ENCODE results near the gene PSMD1. TPM values are rescaled to one million over a fixed set of nuclear protein-coding genes. Genes with fewer than 3 reads are reported as not detected.
"Not testable (repeated sequence)": the region's sequence is repeated elsewhere in the genome, so short reads cannot be mapped to it uniquely, and the experiment has no call there.

Gene PSMD1
- total RNA-seq, 1 donor from 2014 or later: 81.0 TPM

DNA sequence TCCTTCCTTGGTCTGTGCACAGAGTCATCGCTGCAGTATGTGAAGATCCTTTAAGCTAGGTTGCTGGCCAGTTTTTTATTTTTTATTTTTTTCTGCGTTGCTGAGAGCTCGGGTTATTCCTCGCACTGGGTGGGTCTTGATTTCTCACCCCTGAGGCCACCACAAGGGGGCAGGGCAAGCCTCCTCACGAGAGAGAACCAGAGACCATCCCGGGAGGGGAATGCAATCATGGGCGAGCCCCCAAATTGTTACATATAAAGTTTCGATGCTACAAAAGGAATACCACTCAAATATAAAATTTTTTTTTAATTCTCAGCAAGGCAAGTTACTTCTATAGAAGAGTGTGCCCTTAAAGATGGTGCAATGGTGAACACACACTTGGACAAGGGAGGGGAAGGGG is 43.3 kb downstream of the PSMD1 start:
- ATAC-seq (ENCODE audit: poor library complexity) (no peak), DNase-seq (no peak)
- intact Hi-C loops (cut with DNase I): loop anchor here (5.0 kb wide), 2 partner anchors 312 to 352 kb away; no protein-coding TSS in a partner anchor

DNA sequence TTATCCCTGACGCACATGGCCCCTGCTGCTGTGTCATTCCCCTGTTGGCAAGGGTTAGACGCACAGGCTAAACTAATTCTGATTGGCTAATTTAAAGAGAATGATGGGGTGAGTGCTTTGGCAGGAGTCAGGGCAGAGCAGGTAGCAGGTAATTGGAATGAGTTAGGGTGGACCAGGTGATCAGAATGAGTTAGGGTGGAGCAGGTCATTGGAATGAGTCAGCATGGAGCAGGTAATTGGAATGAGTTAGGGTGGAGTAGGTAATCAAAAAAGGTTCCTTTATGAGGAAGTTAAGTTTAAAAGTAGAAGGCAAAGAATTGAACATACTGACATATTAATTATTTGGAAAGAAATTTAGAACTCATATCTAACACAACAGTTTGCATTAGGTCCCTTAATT is 43.7 kb downstream of the PSMD1 start:
- intact Hi-C loops (cut with DNase I): loop anchor here (5.0 kb wide), 2 partner anchors 312 to 352 kb away; no protein-coding TSS in a partner anchor
- ATAC-seq (ENCODE audit: poor library complexity); DNase-seq: not testable (repeated sequence)

DNA sequence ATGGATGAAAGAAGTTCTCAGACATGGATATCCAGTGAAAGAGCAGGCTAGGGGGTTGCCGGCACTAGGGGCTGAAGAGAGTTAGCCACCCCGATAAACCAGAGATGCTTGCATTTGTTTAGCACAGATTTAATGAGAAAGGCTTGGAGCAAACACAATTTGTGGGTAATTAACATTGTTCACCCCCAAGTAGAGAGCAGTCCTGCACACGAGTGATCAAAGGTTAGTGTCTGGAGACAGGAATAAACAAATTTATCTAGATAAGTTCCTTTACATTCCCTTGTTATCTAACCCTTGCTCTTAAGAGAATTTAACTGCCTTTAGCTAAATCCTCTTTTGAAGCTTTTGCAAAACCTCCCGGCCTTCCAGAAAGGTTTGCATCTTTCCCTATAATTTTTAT is 44.3 kb downstream of the PSMD1 start:
- ATAC-seq (ENCODE audit: poor library complexity): no peak
- intact Hi-C loops (cut with DNase I): loop anchor here (5.0 kb wide), 2 partner anchors 311 to 351 kb away; no protein-coding TSS in a partner anchor
- no peak for DNase-seq

DNA sequence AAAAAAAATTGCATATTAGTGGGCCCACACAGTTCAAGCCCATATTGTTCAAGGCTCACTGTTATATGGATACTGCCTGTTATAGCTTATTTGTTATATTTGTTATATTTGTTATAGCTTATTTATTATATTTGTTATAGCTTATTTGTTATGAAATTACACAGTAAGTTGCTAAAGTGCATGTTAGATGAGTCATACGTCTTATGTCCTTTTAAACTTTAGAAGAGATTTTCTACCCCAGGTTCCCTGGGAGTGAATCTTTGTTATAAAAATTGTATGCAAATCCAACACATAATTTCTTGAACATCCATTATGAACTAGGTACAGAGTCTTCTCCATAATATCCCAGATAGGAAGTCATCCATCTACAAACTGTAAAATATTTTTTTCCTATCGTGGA is 46.1 kb downstream of the PSMD1 start:
- ATAC-seq (ENCODE audit: poor library complexity) (no peak), DNase-seq (no peak)
- intact Hi-C loops (cut with DNase I): loop anchor here (5.0 kb wide), 2 partner anchors 310 to 350 kb away; no protein-coding TSS in a partner anchor

DNA sequence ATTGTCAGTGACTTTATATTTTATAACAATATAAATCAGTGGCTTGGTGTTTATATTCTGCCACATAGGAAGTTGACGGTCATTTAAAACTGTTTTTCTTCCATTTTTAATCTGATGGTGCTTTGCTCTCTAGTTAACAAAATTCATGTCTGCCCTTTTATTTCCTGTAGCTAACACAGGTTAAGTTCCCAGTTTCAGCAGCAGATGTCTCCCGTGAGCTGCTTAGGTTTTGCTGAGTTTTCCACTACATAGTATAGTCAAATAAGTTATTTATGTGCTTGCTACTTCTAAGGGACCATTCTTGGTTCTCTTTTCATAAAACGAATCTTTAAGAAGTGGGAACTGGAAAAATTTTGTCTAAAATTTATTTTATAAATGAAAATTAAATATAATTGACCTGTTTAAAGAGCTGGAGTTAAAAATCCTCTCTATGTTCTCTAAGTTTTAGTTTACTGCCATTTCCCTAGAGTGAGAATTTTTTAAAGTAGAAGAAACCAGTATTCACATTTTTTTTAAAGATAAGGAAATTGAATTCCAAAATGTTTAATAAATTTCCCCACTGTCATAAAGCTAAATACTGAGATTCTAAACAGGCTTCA is 47.5 kb downstream of the PSMD1 start:
- ATAC-seq (ENCODE audit: poor library complexity) (peak; percentile 88), DNase-seq (no peak)
- intact Hi-C loops (cut with DNase I): loop anchor here (5.0 kb wide), 2 partner anchors 308 to 348 kb away; no protein-coding TSS in a partner anchor

DNA sequence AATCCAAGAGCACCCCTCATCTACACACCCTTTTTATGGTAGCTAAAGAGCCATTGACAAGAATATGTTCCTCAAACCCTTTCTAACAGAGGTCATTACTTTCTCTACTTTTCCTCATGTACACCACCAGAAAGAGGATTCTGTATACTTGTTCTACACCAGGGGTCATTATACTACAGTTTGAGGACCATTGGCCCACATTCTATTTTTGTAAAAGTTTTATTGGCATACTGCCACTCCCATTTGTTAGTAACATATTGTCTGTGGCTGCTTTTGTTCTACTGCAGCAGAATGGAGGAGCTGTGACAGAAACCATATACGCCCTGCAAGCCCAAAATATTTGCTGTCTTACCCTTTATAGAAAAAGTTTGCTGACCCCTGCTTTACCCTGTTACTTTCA is 53.9 kb downstream of the PSMD1 start:
- ATAC-seq (ENCODE audit: poor library complexity): peak; percentile 58
- intact Hi-C loops (cut with DNase I): no loop called here
- no peak for DNase-seq

DNA sequence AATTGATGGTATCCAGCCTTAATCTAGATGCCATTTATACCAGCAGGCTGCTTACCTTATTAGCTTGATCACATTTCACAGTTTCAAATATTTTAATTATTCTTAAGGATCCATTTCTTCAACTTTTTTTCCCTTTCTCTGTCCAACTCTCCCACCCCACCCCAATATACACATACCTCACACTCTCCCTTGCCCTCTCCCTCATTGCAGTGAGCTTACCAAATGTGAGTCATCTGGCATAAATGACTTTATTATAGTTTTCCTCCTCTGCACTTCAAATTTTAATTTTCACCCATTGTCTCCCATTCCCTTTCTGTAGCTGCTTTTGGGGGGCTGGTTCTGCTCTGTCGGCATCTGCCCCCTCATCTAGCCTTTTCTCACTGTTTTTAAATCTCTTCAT is 55.3 kb downstream of the PSMD1 start:
- ATAC-seq (ENCODE audit: poor library complexity) (no peak), DNase-seq (no peak)
- intact Hi-C loops (cut with DNase I): no loop called here

DNA sequence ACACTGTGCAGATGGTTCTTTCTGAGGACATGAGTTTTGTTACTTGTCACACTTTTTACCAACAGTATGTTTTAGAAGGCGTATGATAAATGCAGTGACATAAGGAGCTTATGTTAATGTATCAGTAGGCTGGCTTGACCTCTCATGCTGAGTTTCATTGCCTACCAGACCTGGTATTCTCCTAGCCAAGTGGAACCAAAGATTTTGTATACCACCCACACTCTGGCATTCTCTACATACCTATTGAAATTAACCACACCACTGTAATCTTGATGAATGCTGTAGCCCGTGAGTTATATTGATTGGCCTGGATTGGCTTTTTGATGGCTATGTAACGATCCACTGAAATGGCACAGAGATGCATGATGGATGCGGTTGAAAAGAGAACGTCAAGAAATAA is 56.8 kb downstream of the PSMD1 start:
- intact Hi-C loops (cut with DNase I): no loop called here
- no peak for DNase-seq
- ATAC-seq (ENCODE audit: poor library complexity): no peak

DNA sequence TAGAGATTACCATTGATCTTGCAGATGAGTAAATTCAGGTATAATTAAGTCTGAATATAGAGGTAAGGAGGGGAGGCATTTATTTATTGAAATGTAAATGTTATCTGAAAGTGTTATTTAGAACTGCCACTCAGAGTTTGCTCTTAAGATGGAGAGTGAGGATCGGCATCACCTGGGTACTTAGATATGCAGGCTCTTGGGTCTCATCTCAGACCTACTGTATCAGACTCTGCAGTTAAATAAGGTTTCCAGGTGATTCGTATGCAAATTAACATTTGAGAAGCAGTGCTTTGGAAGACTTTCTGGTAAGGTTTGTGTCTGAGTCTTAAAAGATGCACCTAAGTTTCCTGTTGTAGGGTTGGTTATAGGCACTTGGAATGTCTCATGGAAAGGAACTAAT is 59.0 kb downstream of the PSMD1 start:
- intact Hi-C loops (cut with DNase I): no loop called here
- DNase-seq (no peak), ATAC-seq (ENCODE audit: poor library complexity) (no peak)

DNA sequence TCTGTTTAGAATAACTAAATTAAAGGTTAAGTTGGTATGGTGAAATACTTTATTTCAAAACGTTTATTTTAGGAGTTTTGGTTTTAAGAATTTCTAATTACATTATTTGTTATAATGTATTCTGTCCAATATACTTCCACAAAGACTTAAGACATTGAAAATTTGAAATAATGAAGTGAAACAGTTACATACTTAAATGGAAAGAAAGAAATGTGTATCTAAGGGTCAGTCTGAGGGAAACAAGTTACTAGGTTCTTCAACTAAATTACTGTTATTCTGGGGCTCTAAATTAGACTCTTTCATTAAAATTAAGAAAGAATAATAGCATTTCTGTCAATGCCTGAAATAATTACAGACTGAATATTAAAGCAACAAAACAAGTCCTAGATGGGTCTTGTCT is 60.5 kb downstream of the PSMD1 start:
- no peak for DNase-seq
- ATAC-seq (ENCODE audit: poor library complexity): no peak
- intact Hi-C loops (cut with DNase I): no loop called here

DNA sequence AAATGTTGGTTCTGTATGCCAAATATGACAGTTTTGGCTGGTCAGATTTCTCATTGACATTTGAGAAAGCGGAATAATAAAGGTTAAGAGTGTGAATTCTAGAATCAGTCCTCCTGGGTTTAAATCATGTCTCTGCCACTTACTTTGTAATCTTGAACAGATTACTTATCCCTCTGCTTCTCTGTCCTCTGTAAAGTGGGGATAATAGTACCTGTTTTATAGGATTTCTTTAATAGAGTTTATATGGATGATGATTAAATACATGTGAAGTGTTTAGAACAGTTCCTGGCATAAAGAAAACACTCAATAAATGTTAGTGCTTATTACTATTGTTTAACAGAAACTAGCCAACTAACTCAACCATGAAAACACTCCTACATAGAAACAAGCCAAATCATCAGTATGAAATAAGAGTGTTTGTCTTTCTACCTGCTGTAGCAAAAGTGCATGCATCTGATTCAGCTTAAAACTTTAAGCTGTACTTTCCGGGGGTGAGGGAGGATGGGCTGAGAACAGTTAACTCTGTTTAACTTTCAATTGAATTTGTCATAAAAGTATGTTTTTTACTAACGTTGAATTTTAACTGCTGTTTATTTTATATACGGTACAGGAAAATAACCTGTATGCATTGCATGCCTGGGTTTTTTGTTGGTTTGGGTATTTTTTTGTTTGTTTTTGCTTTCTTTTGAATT is 61.4 kb downstream of the PSMD1 start:
- ATAC-seq (ENCODE audit: poor library complexity) (no peak), DNase-seq (no peak)
- intact Hi-C loops (cut with DNase I): no loop called here

DNA sequence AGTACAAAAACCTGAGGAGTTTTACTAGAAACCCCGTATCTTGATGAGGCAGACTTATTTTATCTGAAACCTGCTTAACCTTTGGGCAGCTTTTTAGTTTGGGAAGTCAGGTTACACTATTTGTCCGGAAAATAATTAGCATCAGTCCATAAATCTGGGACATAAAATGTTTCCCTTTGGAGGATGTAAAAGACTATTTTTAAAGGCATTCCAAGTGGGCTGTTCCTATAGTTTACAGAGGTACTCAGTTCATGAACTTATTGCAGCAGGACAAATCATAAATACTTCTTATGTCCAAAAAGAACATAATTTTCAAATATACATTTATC is 61.9 kb downstream of the PSMD1 start:
- intact Hi-C loops (cut with DNase I): no loop called here
- ATAC-seq (ENCODE audit: poor library complexity) (no peak), DNase-seq (no peak)

DNA sequence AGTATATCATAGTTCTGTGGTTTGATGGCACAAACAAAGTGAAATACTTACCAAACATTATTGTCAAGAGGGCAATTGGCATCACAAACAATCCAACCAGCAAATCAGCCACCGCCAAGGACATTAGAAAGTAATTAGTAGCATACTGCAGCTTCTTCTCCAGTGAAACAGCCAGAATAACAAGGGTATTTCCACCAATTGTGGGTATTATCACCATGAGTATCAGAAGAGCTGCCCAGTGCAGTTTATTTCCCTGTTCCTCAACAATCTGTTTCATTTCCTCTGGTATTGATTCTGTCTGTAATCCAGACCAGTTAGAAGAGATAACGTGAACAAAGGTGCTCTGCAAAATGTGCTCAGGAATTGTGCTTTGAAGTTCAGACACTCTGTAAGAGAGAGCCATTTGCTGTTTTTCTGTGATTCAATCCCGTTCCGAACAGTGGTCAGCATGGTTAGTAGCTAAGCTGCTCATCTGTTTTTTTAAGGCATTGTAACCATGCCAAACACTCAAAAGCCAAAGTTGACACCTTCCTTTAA is 66.8 kb downstream of the PSMD1 start:
- DNase-seq (no peak), ATAC-seq (ENCODE audit: poor library complexity) (peak; percentile 31)
- intact Hi-C loops (cut with DNase I): no loop called here

DNA sequence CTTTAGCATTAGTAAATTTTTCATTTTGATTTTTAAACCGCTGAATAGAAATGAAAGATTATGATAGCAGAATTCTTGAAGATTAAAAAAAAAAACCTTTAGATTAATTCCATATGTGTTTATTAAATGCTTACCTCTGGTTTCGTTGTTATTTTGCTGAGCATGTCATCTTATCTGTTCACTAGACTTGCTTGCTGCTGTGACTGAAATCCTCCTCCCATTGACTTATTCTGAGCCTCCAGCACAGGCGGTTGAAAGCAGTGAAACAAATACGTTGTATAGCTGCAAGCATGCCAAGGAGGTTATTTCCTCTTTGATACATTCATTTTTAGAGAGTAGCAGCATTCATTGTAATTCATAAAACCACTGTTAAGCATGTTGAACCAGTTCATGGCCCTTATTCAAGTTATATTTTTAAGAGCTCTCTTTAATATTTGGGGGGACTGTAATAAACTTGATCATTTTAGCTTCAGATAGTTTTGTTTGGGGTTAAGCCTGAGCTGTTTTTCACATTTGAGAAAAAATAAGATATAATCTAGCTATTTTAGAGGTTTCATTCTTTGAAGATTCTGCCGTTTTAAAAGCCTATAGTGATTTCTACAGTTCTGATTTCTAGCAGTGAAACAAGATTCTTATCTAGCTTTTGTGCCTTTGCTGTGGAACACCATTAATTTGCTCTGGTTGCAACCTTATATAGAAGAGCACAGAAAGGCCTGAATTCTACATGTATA is 68.3 kb downstream of the PSMD1 start, which contains the start of gene HTR2B:
Gene HTR2B, minus strand, starts transcription at position 205 of the 731 bp plus-strand sequence. CDS start 1,278 bp downstream, outside the sequence.
- ATAC-seq (ENCODE audit: poor library complexity) (peak; percentile 53), DNase-seq (no peak)
- intact Hi-C loops (cut with DNase I): no loop called here

DNA sequence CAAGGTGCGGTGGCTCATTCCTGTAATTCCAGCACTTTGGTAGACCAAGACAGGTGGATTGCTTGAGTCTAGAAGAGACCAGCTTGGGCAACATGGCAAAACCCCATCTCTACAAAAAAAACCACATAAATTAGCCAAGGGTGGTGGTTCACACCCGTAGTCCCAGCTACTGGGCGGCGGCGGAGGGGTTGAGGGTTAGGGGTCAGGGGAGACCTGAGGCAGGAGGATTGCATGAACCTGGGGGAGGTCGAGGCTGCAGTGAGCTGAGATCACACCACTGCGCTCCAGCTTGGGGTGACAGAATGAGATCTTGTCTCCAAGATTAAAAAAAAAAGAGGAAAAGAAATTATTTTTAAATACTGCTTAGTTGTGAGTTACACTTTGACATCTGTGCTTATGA is 69.5 kb downstream of the PSMD1 start:
- ATAC-seq (ENCODE audit: poor library complexity) (no peak), DNase-seq (no peak)
- intact Hi-C loops (cut with DNase I): no loop called here

DNA sequence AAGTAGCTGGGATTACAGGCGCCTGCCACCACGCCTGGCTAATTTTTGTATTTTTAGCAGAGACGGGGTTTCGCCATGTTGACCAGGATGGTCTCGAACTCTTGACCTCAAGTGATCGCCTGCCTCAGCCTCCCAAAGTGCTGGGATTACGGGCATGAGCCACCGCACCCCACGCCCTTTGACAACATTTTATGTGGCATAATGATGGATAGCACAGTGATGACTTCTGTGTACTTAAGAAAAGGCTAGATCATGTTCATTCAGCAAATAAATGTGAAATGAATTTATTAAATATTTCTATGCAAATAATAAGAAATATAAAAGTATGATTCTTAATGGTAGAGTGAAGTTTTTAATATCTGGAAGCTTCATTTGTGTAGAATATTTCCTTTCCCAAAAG is 70.8 kb downstream of the PSMD1 start:
- DNase-seq (no peak), ATAC-seq (ENCODE audit: poor library complexity) (no peak)
- intact Hi-C loops (cut with DNase I): no loop called here

DNA sequence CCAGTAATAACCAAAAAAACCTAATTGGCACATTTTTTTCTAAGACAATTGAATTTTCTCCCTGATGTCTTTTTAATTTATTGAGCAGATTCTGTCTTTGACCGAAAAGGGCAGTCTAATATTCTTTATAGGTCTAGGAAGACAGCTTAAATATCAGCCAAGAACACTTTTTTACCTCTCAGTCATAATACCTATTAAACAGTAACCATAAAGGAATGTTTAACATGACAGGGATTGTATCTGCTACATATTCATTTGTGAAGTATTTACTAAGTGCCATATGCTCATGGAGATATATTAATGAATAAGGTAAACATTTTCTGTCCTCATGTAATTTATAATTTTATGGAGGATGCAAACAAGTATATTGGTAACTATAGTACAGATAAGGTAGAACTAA is 71.3 kb downstream of the PSMD1 start:
- DNase-seq (no peak), ATAC-seq (ENCODE audit: poor library complexity) (no peak)
- intact Hi-C loops (cut with DNase I): no loop called here

DNA sequence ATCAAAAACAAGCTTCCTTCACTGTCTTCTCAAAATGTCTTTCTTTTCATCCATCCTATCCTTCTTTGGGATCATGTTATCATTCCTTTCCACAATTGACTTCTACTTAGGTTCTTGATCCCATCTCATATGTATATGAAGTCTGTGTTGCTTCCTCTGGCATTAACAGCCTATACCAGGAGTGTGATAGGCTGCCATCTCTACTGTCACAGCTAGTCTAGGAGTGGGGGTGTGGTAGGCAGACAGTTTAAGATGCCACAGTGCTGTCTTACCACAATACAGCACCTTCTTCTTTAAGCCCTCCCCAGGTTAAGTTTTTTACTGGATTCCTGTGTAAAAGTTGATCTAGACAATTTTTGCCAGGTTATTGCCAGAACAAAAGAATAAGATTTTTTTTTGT is 71.9 kb downstream of the PSMD1 start:
- DNase-seq: no peak
- ATAC-seq (ENCODE audit: poor library complexity): no peak
- intact Hi-C loops (cut with DNase I): no loop called here

DNA sequence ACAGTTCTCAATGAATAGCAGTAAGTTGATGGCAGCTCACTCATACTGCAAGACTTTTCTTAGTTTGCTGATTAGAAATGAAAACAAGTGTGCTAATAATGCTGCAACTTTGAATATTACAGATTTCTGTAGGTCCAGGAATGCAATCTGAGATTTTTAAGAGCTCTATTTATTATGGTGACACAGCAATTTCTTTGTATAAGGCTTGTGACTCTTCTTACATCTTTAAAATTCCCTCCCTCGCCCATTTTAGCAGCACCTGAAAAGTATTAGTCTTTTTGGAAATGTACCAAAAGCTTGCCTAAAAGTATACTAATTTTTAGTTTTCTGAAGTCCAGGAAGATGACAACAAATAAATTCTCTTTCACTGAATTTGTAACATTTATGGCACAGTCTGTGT is 72.5 kb downstream of the PSMD1 start:
- intact Hi-C loops (cut with DNase I): no loop called here
- DNase-seq: no peak
- ATAC-seq (ENCODE audit: poor library complexity): no peak

All from Right ventricle myocardium superior (tissue), 1 donor.